ENCODE measurements around the gene APPL2. TPM values are rescaled to one million over a fixed set of nuclear protein-coding genes. Genes with fewer than 3 reads are reported as not detected.

Gene APPL2
- total RNA-seq, 1 experiment from 2014 or later: 16.1 TPM

DNA sequence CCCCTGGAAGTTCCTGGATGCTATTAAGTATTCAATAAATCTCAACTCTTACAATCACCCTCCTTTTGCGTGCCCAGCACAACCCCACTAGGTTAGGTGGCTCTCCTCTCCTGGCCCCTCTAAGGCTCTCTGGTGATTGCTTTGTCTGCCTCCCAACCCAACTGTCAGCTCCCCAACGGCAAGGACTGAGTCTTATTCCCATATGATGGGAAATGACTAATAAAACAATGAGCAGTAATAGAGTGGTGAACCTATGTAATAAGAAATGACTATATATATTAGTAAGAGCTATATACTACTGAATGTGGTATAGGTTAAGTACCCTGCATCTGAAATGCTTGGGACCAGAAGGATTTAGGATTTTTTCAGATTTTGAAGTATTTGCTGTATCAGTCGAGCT, 8.1 kb downstream of the APPL2 start (continued):
- TF ChIP-seq, protein P1, sequence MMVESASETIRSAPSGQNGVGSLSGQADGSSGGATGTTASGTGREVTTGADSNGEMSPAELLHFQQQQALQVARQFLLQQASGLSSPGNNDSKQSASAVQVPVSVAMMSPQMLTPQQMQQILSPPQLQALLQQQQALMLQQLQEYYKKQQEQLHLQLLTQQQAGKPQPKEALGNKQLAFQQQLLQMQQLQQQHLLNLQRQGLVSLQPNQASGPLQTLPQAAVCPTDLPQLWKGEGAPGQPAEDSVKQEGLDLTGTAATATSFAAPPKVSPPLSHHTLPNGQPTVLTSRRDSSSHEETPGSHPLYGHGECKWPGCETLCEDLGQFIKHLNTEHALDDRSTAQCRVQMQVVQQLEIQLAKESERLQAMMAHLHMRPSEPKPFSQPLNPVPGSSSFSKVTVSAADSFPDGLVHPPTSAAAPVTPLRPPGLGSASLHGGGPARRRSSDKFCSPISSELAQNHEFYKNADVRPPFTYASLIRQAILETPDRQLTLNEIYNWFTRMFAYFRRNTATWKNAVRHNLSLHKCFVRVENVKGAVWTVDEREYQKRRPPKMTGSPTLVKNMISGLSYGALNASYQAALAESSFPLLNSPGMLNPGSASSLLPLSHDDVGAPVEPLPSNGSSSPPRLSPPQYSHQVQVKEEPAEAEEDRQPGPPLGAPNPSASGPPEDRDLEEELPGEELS (CRISPR knock-in tag; IDR thresholded peaks at IDR 0.05): no peak

DNA sequence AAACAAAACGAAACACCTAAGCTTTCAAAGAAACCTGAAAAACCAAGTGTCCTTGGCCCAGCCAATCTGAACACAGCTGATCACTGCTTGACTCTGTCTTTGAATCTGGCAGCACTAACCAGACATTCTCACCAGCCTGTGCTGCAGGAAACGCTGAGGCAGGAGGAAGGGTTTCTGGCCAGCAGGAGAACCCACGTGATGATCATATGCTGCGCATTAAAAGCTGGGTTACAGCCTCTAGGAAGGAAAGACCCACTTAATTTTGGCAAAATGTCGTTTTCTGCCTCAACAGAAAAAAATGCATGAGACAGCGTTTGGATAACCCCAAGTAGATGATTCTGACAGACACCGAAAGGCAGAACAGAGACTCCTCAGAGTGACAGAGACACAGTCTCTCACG, 9.8 kb downstream of the APPL2 start:
- Mint-ChIP-seq H3K9me3 (no peaks in the 10 kb centered on the region), H3K27ac (no peak overlapping the region), H3K36me3 (peaks cover 19% of the 10 kb centered on the region), H3K4me1 (peaks cover 9% of the 10 kb centered on the region), H3K27me3 (ENCODE audit: low read depth) (no peaks in the 10 kb centered on the region), H3K4me3 (no peak overlapping the region)
- ATAC-seq (peak; percentile 29; the same call in 1 of the 2 replicates), DNase-seq (ENCODE audit: low spot score) (no peak)
- ChIA-PET POLR2A (no interaction called here), CTCF (interaction anchor here (1.1 kb wide), 1 partner anchor 10 kb away, joined by 5 read pairs; the partner anchor contains the start of gene APPL2)
- TF ChIP-seq GRHL2 (CRISPR knock-in tag; IDR thresholded peaks at IDR 0.05; ENCODE audit: insufficient replicate concordance, severe bottlenecking) (no peak), NR3C1 (CRISPR knock-in tag; conservative IDR thresholded peaks at IDR 0.05; ENCODE audit: low read depth) (no peak), SOX15 (CRISPR knock-in tag; IDR thresholded peaks at IDR 0.05) (no peak), CREB1 (CRISPR knock-in tag; IDR thresholded peaks at IDR 0.05) (no peak), HMGA2 (CRISPR knock-in tag; IDR thresholded peaks at IDR 0.05) (no peak), IRF2 (CRISPR knock-in tag; IDR thresholded peaks at IDR 0.05; ENCODE audit: borderline replicate concordance, low read depth) (no peak)
- TF ChIP-seq, protein P2, sequence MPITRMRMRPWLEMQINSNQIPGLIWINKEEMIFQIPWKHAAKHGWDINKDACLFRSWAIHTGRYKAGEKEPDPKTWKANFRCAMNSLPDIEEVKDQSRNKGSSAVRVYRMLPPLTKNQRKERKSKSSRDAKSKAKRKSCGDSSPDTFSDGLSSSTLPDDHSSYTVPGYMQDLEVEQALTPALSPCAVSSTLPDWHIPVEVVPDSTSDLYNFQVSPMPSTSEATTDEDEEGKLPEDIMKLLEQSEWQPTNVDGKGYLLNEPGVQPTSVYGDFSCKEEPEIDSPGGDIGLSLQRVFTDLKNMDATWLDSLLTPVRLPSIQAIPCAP (CRISPR knock-in tag; IDR thresholded peaks at IDR 0.05): no peak

DNA sequence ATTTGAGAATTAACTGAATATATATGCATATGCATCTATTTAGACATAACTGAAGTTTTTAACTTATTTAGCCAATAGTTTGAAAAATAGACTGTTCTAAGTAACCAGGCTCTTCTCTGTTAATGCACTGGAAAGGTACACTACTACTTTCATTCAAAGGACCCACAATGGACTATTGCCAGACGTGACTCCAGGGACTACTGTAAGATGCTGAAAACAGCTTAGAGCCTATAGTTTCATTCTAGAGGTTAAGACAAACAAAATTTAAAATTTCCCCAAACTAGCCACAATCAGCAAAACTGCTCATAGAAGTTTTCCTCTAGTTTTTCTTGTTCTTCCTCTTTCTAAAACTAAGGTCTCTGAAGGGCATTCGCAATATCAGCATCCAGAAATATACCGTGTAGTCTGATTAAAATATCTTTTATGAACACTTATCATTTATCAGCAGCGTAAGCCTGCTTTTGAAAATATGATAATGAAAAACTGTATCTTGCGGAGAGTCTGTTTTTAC, 10.4 kb downstream of the APPL2 start:
- DNase-seq (ENCODE audit: low spot score) (no peak), ATAC-seq (no peak)
- CTCF ChIA-PET: interaction anchor here (1.1 kb wide), 1 partner anchor 10 kb away, joined by 5 read pairs; the partner anchor contains the start of gene APPL2
- TF ChIP-seq ZNF416 (CRISPR knock-in tag; IDR thresholded peaks at IDR 0.05): no peak
- TF ChIP-seq, protein P3, sequence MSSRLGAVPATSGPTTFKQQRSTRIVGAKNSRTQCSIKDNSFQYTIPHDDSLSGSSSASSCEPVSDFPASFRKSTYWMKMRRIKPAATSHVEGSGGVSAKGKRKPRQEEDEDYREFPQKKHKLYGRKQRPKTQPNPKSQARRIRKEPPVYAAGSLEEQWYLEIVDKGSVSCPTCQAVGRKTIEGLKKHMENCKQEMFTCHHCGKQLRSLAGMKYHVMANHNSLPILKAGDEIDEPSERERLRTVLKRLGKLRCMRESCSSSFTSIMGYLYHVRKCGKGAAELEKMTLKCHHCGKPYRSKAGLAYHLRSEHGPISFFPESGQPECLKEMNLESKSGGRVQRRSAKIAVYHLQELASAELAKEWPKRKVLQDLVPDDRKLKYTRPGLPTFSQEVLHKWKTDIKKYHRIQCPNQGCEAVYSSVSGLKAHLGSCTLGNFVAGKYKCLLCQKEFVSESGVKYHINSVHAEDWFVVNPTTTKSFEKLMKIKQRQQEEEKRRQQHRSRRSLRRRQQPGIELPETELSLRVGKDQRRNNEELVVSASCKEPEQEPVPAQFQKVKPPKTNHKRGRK (CRISPR knock-in tag; IDR thresholded peaks at IDR 0.05; ENCODE audit: borderline replicate concordance): no peak
- H3K9me3 Mint-ChIP-seq: no peaks in the 10 kb centered on the region
- no peak overlapping the region for H3K4me3 Mint-ChIP-seq
- POLR2A ChIA-PET: no interaction called here
- peaks cover 19% of the 10 kb centered on the region for H3K36me3 Mint-ChIP-seq
- peaks cover 9% of the 10 kb centered on the region for H3K4me1 Mint-ChIP-seq
- H3K27ac Mint-ChIP-seq: no peak overlapping the region
- no peaks in the 10 kb centered on the region for H3K27me3 Mint-ChIP-seq (ENCODE audit: low read depth)

DNA sequence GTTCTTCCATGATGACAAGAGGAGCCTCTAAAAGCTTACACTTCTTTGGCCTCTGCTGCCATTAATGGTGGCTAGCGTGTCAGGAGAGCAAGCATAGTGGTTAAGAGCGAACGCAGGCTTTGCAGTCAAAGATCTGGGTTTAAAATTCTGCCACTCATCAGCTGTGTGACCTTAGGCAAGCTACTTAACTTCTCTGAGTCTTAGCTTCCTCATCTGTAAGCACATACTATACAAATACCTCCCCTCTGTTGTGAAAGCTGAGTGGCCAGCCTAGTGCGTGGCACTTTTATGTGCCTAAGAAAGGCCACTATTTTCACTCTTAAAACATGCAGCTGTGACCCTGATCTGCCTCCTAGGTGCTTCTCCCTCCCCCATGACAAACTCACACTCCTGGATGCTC, 11.6 kb downstream of the APPL2 start:
- Mint-ChIP-seq H3K36me3 (peaks cover 19% of the 10 kb centered on the region), H3K27me3 (ENCODE audit: low read depth) (no peaks in the 10 kb centered on the region), H3K27ac (no peak overlapping the region), H3K4me3 (no peak overlapping the region), H3K9me3 (no peaks in the 10 kb centered on the region), H3K4me1 (peaks cover 9% of the 10 kb centered on the region)
- ATAC-seq: no peak
- ChIA-PET CTCF (interaction anchor here (1.8 kb wide), 1 partner anchor 12 kb away, joined by 6 read pairs; the partner anchor contains the start of gene APPL2), POLR2A (no interaction called here)
- no peak for DNase-seq (ENCODE audit: low spot score)
- TF ChIP-seq, protein P4, sequence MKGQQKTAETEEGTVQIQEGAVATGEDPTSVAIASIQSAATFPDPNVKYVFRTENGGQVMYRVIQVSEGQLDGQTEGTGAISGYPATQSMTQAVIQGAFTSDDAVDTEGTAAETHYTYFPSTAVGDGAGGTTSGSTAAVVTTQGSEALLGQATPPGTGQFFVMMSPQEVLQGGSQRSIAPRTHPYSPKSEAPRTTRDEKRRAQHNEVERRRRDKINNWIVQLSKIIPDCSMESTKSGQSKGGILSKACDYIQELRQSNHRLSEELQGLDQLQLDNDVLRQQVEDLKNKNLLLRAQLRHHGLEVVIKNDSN (CRISPR knock-in tag; IDR thresholded peaks at IDR 0.05): no peak
- TF ChIP-seq, protein P5, sequence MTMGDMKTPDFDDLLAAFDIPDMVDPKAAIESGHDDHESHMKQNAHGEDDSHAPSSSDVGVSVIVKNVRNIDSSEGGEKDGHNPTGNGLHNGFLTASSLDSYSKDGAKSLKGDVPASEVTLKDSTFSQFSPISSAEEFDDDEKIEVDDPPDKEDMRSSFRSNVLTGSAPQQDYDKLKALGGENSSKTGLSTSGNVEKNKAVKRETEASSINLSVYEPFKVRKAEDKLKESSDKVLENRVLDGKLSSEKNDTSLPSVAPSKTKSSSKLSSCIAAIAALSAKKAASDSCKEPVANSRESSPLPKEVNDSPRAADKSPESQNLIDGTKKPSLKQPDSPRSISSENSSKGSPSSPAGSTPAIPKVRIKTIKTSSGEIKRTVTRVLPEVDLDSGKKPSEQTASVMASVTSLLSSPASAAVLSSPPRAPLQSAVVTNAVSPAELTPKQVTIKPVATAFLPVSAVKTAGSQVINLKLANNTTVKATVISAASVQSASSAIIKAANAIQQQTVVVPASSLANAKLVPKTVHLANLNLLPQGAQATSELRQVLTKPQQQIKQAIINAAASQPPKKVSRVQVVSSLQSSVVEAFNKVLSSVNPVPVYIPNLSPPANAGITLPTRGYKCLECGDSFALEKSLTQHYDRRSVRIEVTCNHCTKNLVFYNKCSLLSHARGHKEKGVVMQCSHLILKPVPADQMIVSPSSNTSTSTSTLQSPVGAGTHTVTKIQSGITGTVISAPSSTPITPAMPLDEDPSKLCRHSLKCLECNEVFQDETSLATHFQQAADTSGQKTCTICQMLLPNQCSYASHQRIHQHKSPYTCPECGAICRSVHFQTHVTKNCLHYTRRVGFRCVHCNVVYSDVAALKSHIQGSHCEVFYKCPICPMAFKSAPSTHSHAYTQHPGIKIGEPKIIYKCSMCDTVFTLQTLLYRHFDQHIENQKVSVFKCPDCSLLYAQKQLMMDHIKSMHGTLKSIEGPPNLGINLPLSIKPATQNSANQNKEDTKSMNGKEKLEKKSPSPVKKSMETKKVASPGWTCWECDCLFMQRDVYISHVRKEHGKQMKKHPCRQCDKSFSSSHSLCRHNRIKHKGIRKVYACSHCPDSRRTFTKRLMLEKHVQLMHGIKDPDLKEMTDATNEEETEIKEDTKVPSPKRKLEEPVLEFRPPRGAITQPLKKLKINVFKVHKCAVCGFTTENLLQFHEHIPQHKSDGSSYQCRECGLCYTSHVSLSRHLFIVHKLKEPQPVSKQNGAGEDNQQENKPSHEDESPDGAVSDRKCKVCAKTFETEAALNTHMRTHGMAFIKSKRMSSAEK (CRISPR knock-in tag; IDR thresholded peaks at IDR 0.05; ENCODE audit: borderline replicate concordance): no peak
- TF ChIP-seq EMX1 (CRISPR knock-in tag; IDR thresholded peaks at IDR 0.05) (no peak), SMAD3 (CRISPR knock-in tag; IDR thresholded peaks at IDR 0.05; ENCODE audit: borderline replicate concordance) (no peak), PRRX2 (CRISPR knock-in tag; IDR thresholded peaks at IDR 0.05) (no peak), TEAD4 (CRISPR knock-in tag; IDR thresholded peaks at IDR 0.05) (no peak), RORB (CRISPR knock-in tag; IDR thresholded peaks at IDR 0.05) (no peak)
- TF ChIP-seq, protein P6, sequence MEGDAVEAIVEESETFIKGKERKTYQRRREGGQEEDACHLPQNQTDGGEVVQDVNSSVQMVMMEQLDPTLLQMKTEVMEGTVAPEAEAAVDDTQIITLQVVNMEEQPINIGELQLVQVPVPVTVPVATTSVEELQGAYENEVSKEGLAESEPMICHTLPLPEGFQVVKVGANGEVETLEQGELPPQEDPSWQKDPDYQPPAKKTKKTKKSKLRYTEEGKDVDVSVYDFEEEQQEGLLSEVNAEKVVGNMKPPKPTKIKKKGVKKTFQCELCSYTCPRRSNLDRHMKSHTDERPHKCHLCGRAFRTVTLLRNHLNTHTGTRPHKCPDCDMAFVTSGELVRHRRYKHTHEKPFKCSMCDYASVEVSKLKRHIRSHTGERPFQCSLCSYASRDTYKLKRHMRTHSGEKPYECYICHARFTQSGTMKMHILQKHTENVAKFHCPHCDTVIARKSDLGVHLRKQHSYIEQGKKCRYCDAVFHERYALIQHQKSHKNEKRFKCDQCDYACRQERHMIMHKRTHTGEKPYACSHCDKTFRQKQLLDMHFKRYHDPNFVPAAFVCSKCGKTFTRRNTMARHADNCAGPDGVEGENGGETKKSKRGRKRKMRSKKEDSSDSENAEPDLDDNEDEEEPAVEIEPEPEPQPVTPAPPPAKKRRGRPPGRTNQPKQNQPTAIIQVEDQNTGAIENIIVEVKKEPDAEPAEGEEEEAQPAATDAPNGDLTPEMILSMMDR (IDR thresholded peaks at IDR 0.05): no peak
- TF ChIP-seq, protein P7, sequence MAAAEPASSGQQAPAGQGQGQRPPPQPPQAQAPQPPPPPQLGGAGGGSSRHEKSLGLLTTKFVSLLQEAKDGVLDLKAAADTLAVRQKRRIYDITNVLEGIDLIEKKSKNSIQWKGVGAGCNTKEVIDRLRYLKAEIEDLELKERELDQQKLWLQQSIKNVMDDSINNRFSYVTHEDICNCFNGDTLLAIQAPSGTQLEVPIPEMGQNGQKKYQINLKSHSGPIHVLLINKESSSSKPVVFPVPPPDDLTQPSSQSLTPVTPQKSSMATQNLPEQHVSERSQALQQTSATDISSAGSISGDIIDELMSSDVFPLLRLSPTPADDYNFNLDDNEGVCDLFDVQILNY (CRISPR knock-in tag; IDR thresholded peaks at IDR 0.05): no peak
